T47D (cell line): ENCODE measurements around the gene C16orf90.
"Not testable (repeated sequence)": the region's sequence is repeated elsewhere in the genome, so short reads cannot be mapped to it uniquely, and the experiment has no call there.

Experiments used
- DNase-seq, 2 experiments: peaks; one replicate each; pipeline versions ENCODE4 v3.0.0 to v3.0.0-alpha.2; 2011 to 2012; ENCODE audit warnings: low read depth in 1 of 2, low spot score in 1 of 2
- JUND ChIP-seq: IDR thresholded peaks from 2 replicates; pipeline ENCODE4 v1.6.1; 2012; ENCODE audit warnings: low read depth
- in situ Hi-C: cut with HindIII; loops from 2 replicates; pipeline ENCODE4 v1.10.0; 2016; ENCODE audit warnings: low sequenced_read_pairs, low pct_unique_long_range_greater_than_20kb

The C16orf90 gene

GRCh38 chr16:3475604-3476375 is 19.5 kb downstream of the C16orf90 start:
- DNase-seq: no peak
- no peak for TF ChIP-seq JUND
- in situ Hi-C loops: no loop called here

- DNase-seq, in situ Hi-C loops: not testable (repeated sequence)
Measured at GRCh38 chr16:3474870-3475269, 20.4 kb downstream of the C16orf90 start.

DNA sequence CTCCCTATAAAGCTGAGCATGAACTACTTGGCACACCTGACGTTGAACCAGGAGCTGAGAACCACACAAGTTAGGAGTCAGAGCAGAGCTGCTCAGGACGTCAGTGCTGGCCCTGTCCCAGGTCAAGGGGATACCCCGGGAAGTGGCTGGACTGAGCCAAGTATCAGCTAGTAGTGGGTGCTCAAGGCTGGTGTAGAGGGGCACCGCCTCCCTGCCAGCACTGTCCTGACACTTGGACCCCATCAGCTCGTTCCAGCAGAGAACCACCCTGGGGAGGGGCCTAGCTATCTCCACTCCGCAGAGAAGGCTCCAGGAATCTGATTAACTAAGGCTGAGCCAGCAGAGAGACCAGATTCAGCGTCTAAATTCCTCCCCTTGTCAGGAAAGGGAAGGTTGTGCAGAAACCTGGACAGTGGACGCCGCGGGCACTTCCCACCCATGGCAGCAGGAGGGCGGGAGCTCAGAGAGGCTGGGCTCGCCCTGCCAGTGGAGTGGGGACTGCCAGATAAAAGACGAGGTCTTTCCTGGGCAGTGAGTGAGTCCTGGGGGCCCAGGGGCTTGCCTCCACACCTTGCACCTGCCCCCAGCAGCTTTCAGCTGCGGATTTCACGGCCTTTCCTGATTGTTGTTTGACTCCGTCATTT is 21.0 kb downstream of the C16orf90 start:
- in situ Hi-C loops: no loop called here
- no peak for DNase-seq
- TF ChIP-seq JUND: no peak

DNA sequence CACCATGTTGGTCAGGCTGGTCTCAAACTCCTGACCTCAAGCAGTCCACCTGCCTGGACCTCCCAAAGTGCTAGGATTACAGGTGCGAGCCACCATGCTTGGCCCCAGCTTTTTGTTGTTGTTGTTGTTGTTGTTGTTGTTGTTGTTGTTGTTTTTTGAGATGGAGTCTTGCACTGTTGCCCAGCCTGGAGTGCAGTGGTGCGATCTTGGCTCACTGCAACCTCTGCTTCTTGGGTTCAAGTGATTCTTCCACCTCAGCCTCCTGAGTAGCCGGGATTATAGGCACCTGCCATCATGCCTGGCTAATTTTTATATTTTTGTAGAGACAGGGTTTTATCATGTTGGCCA is 21.7 kb downstream of the C16orf90 start:
- not testable (repeated sequence) for DNase-seq

GRCh38 chr16:3472878-3473595 is 22.3 kb downstream of the C16orf90 start:
- in situ Hi-C loops: no loop called here
- TF ChIP-seq JUND: no peak
- DNase-seq: no peak

More for the DNA sequence above, 21.7 kb downstream of the C16orf90 start:
- in situ Hi-C loops: not testable (repeated sequence)

DNA sequence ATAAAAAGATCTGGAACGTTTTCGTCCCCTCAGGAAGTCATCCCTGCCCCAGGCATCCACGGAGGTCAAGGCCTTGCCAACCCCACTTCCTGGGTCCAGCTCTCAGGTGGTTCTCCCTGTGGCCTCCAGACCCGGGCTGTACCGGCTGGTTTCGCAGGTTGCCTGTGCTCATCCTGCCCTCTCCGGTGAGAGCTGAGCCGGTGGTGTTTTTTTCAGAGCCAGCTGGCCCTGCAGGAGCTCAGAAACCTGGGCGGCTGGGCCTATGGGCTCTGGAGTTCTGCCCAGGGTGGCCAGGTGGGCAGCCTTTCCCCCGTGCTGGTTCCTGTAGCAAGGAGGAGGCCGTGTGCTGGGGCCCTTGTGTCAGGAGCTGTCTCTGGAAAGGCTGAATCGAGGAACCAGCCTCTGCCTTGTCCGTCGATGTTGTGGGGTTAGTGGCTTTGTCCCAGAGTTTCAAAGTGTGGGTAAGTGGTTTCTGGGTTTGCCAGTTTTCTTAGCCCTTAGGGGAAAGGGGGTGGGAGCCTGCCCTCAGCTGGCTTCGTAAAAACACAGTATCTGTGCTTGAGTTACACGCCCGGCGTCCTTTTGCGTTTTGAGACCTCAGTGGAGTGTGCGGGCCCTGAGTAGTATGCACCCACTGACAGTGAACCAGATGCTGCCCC is 23.6 kb downstream of the C16orf90 start:
- no peak for DNase-seq
- TF ChIP-seq JUND: no peak
- in situ Hi-C loops: no loop called here

DNA sequence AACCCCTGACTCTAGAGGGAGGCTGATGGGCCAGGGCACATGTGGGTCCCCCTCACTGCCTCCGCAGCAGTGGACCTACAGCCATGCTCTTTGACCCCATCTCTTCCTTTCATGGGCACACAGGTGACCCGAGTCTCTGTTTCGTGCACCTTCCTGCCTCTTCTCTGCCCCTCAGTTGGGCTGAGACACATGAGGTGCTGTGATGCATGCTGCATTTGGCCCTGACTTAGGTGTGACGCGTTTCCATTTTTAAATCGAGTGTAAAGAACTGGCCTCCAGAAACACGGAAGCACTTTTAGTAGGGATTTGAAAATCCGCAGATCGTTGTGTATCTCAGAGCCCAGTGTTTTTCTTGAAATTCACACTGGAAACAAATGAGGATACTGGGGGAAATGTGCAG is 24.6 kb downstream of the C16orf90 start:
- no peak for TF ChIP-seq JUND
- in situ Hi-C loops: no loop called here

GRCh38 chr16:3469736-3470135 is 25.6 kb downstream of the C16orf90 start:
- in situ Hi-C loops: no loop called here
- TF ChIP-seq JUND: no peak
- no peak for DNase-seq

More for the DNA sequence above, 24.6 kb downstream of the C16orf90 start:
- no peak for DNase-seq

DNA sequence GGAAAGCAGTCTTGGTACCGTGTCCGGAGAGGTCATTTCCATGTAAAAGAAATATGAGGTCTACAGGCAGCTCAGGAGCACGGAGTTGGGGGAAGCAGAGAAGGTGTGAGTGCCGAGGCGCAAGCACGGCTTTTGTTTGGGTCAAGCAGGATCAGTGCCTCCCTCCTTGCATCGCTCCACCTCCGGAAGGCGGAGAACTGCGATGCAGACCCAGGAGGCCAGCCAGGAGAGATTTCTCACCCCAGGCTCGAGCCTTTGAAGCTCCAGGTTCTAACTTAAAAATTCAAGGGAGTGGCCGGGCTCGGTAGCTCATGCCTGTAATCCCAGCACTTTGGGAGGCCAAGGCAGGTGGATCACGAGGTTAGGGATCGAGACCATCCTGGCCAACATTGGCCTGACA is 26.8 kb downstream of the C16orf90 start:
- in situ Hi-C loops: no loop called here

GRCh38 chr16:3467921-3468320 is 27.4 kb downstream of the C16orf90 start:
- no peak for TF ChIP-seq JUND
- peak in 1 of 2 experiments; percentile 85 for DNase-seq
- in situ Hi-C loops: no loop called here

More for the DNA sequence above, 26.8 kb downstream of the C16orf90 start:
- no peak for TF ChIP-seq JUND
- no peak for DNase-seq

GRCh38 chr16:3467182-3467581 is 28.1 kb downstream of the C16orf90 start:
- DNase-seq: no peak
- TF ChIP-seq JUND: no peak
- in situ Hi-C loops: no loop called here

GRCh38 chr16:3465911-3466584 is 29.2 kb downstream of the C16orf90 start:
- DNase-seq: no peak
- TF ChIP-seq JUND: no peak
- in situ Hi-C loops: no loop called here
